Measurements from ENCODE around the gene TTLL11. TPM values are rescaled to one million over a fixed set of nuclear protein-coding genes. Genes with fewer than 3 reads are reported as not detected.

TTLL11 gene
- total RNA-seq, 2 donors from 2014 or later: 2.3 to 4.2 TPM

GRCh38 chr9:121871431-121872025, 221.6 kb downstream of the TTLL11 start:
- H3K27ac Mint-ChIP-seq: no peak overlapping the region
- DNase-seq (no peak), ATAC-seq (no peak)
- peaks cover 2% of the 10 kb centered on the region for H3K36me3 Mint-ChIP-seq (ENCODE audit: low read depth)
- no peaks in the 10 kb centered on the region for H3K27me3 Mint-ChIP-seq
- no peaks in the 10 kb centered on the region for H3K4me1 Mint-ChIP-seq
- H3K4me3 Mint-ChIP-seq: no peak overlapping the region
- H3K9me3 ChIP-seq (ENCODE audit: control insufficient read depth, low read length, poor library complexity, severe bottlenecking): no peaks in the 10 kb centered on the region

- DNase-seq (no peak), ATAC-seq (no peak)
- no peaks in the 10 kb centered on the region for H3K9me3 ChIP-seq (ENCODE audit: control insufficient read depth, low read length, poor library complexity, severe bottlenecking)
- Mint-ChIP-seq H3K27me3 (no peaks in the 10 kb centered on the region), H3K36me3 (ENCODE audit: low read depth) (peaks cover 2% of the 10 kb centered on the region), H3K27ac (no peak overlapping the region), H3K4me1 (no peaks in the 10 kb centered on the region), H3K4me3 (no peak overlapping the region)
These were observed 222.8 kb downstream of the TTLL11 start for GRCh38 chr9:121870271-121870670.

- H3K4me3 Mint-ChIP-seq: no peak overlapping the region
- H3K4me1 Mint-ChIP-seq: no peaks in the 10 kb centered on the region
- DNase-seq (no peak), ATAC-seq (no peak)
- H3K27me3 Mint-ChIP-seq: no peaks in the 10 kb centered on the region
- H3K27ac Mint-ChIP-seq: no peak overlapping the region
- no peaks in the 10 kb centered on the region for H3K9me3 ChIP-seq (ENCODE audit: control insufficient read depth, low read length, poor library complexity, severe bottlenecking)
- peaks cover 2% of the 10 kb centered on the region for H3K36me3 Mint-ChIP-seq (ENCODE audit: low read depth)
These were observed 224.5 kb downstream of the TTLL11 start for GRCh38 chr9:121868626-121869025.

GRCh38 chr9:121866927-121867326, 226.2 kb downstream of the TTLL11 start:
- Mint-ChIP-seq H3K4me3 (no peak overlapping the region), H3K4me1 (no peaks in the 10 kb centered on the region), H3K27ac (no peak overlapping the region), H3K36me3 (ENCODE audit: low read depth) (peaks cover 2% of the 10 kb centered on the region), H3K27me3 (no peaks in the 10 kb centered on the region)
- no peaks in the 10 kb centered on the region for H3K9me3 ChIP-seq (ENCODE audit: control insufficient read depth, low read length, poor library complexity, severe bottlenecking)
- no peak for DNase-seq
- ATAC-seq: no peak

- no peak overlapping the region for H3K27ac Mint-ChIP-seq
- ATAC-seq (no peak), DNase-seq (no peak)
- H3K9me3 ChIP-seq (ENCODE audit: control insufficient read depth, low read length, poor library complexity, severe bottlenecking): no peaks in the 10 kb centered on the region
- H3K4me1 Mint-ChIP-seq: no peaks in the 10 kb centered on the region
- H3K27me3 Mint-ChIP-seq: no peaks in the 10 kb centered on the region
- H3K4me3 Mint-ChIP-seq: no peak overlapping the region
- H3K36me3 Mint-ChIP-seq (ENCODE audit: low read depth): peaks cover 2% of the 10 kb centered on the region
These were observed 227.2 kb downstream of the TTLL11 start for GRCh38 chr9:121865884-121866283.

- no peaks in the 10 kb centered on the region for H3K9me3 ChIP-seq (ENCODE audit: control insufficient read depth, low read length, poor library complexity, severe bottlenecking)
- Mint-ChIP-seq H3K27me3 (no peaks in the 10 kb centered on the region), H3K4me1 (no peaks in the 10 kb centered on the region), H3K36me3 (ENCODE audit: low read depth) (no peaks in the 10 kb centered on the region), H3K27ac (no peak overlapping the region), H3K4me3 (no peak overlapping the region)
- DNase-seq: no peak
- ATAC-seq: no peak
These were observed 228.0 kb downstream of the TTLL11 start for GRCh38 chr9:121865060-121865459.

- no peaks in the 10 kb centered on the region for H3K4me1 Mint-ChIP-seq
- ATAC-seq (no peak), DNase-seq (no peak)
- H3K9me3 ChIP-seq (ENCODE audit: control insufficient read depth, low read length, poor library complexity, severe bottlenecking): no peaks in the 10 kb centered on the region
- no peaks in the 10 kb centered on the region for H3K27me3 Mint-ChIP-seq
- H3K4me3 Mint-ChIP-seq: no peak overlapping the region
- H3K36me3 Mint-ChIP-seq (ENCODE audit: low read depth): no peaks in the 10 kb centered on the region
- H3K27ac Mint-ChIP-seq: no peak overlapping the region
These were observed 229.2 kb downstream of the TTLL11 start for GRCh38 chr9:121863955-121864354.

GRCh38 chr9:121862371-121863332, 230.5 kb downstream of the TTLL11 start:
- H3K27me3 Mint-ChIP-seq: no peaks in the 10 kb centered on the region
- H3K36me3 Mint-ChIP-seq (ENCODE audit: low read depth): no peaks in the 10 kb centered on the region
- H3K4me1 Mint-ChIP-seq: no peaks in the 10 kb centered on the region
- H3K9me3 ChIP-seq (ENCODE audit: control insufficient read depth, low read length, poor library complexity, severe bottlenecking): no peaks in the 10 kb centered on the region
- no peak for ATAC-seq
- H3K4me3 Mint-ChIP-seq: no peak overlapping the region
- no peak for DNase-seq
- no peak overlapping the region for H3K27ac Mint-ChIP-seq

- H3K27ac Mint-ChIP-seq: no peak overlapping the region
- no peaks in the 10 kb centered on the region for H3K36me3 Mint-ChIP-seq (ENCODE audit: low read depth)
- H3K4me3 Mint-ChIP-seq: no peak overlapping the region
- DNase-seq: no peak
- H3K9me3 ChIP-seq (ENCODE audit: control insufficient read depth, low read length, poor library complexity, severe bottlenecking): no peaks in the 10 kb centered on the region
- H3K27me3 Mint-ChIP-seq: no peaks in the 10 kb centered on the region
- no peaks in the 10 kb centered on the region for H3K4me1 Mint-ChIP-seq
- no peak for ATAC-seq
These were observed 231.5 kb downstream of the TTLL11 start for GRCh38 chr9:121861501-121862180.

- H3K4me1 Mint-ChIP-seq: no peaks in the 10 kb centered on the region
- H3K27ac Mint-ChIP-seq: no peak overlapping the region
- DNase-seq (no peak), ATAC-seq (no peak)
- no peaks in the 10 kb centered on the region for H3K27me3 Mint-ChIP-seq
- H3K36me3 Mint-ChIP-seq (ENCODE audit: low read depth): no peaks in the 10 kb centered on the region
- no peaks in the 10 kb centered on the region for H3K9me3 ChIP-seq (ENCODE audit: control insufficient read depth, low read length, poor library complexity, severe bottlenecking)
- no peak overlapping the region for H3K4me3 Mint-ChIP-seq
These were observed 232.4 kb downstream of the TTLL11 start for GRCh38 chr9:121860744-121861143.

- Mint-ChIP-seq H3K27me3 (no peaks in the 10 kb centered on the region), H3K4me3 (no peak overlapping the region), H3K36me3 (ENCODE audit: low read depth) (no peaks in the 10 kb centered on the region), H3K4me1 (no peaks in the 10 kb centered on the region), H3K27ac (no peak overlapping the region)
- DNase-seq (no peak), ATAC-seq (no peak)
- H3K9me3 ChIP-seq (ENCODE audit: control insufficient read depth, low read length, poor library complexity, severe bottlenecking): no peaks in the 10 kb centered on the region
These were observed 232.9 kb downstream of the TTLL11 start for GRCh38 chr9:121860213-121860612.

GRCh38 chr9:121859646-121860045, 233.5 kb downstream of the TTLL11 start:
- ATAC-seq (no peak), DNase-seq (no peak)
- Mint-ChIP-seq H3K36me3 (ENCODE audit: low read depth) (no peaks in the 10 kb centered on the region), H3K4me1 (no peaks in the 10 kb centered on the region), H3K27me3 (no peaks in the 10 kb centered on the region), H3K4me3 (no peak overlapping the region), H3K27ac (no peak overlapping the region)
- H3K9me3 ChIP-seq (ENCODE audit: control insufficient read depth, low read length, poor library complexity, severe bottlenecking): no peaks in the 10 kb centered on the region

- no peaks in the 10 kb centered on the region for H3K27me3 Mint-ChIP-seq
- ATAC-seq: no peak
- no peaks in the 10 kb centered on the region for H3K4me1 Mint-ChIP-seq
- no peak overlapping the region for H3K27ac Mint-ChIP-seq
- H3K4me3 Mint-ChIP-seq: no peak overlapping the region
- no peaks in the 10 kb centered on the region for H3K9me3 ChIP-seq (ENCODE audit: control insufficient read depth, low read length, poor library complexity, severe bottlenecking)
- DNase-seq: no peak
- no peaks in the 10 kb centered on the region for H3K36me3 Mint-ChIP-seq (ENCODE audit: low read depth)
These were observed 234.3 kb downstream of the TTLL11 start for GRCh38 chr9:121858788-121859187.

Data from T-helper 17 cell (primary cell).